Measurements from ENCODE around the gene MPDZ.
A peak's percentile ranks its signal among the peaks of the same experiment; 100 is the strongest.

MPDZ gene

DNA sequence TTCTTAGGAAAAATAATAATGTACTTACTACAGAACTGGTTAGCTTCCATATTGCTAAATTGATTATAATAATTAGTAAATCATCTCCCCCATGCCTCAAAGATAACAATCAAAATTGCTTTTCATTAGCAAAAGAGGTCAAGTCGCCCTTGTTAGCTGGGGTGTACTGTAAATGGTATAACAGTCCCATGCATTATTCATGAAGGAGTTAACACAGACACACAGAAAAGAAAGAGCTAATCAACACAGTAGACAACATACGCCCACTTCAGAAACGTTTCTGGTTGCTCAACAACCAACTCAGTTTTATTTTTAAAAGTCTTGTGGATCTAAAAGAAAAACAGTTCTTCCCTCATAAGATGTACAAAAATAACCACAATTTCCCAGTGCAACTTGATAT lies 100.2 kb downstream of the MPDZ start:
- no peak for DNase-seq

DNA sequence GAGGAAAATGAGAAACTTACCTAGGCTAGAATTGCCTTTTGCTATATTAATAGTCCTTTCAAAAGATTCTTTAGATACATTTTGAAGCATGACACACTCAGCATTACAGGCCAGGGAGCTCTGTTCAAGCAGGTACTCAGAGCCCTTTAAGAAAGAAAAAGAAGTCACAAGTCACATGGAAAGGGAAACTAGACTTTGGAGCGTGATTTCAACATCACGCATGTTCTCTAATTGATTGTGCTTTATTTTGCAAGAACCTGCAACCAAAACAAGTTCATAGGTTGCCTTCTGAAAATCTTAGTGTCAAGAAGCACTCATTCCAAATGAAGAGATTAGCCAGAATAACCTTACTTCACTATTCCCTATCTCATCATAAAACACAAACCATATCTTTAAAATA lies 103.8 kb downstream of the MPDZ start:
- no peak for DNase-seq

DNA sequence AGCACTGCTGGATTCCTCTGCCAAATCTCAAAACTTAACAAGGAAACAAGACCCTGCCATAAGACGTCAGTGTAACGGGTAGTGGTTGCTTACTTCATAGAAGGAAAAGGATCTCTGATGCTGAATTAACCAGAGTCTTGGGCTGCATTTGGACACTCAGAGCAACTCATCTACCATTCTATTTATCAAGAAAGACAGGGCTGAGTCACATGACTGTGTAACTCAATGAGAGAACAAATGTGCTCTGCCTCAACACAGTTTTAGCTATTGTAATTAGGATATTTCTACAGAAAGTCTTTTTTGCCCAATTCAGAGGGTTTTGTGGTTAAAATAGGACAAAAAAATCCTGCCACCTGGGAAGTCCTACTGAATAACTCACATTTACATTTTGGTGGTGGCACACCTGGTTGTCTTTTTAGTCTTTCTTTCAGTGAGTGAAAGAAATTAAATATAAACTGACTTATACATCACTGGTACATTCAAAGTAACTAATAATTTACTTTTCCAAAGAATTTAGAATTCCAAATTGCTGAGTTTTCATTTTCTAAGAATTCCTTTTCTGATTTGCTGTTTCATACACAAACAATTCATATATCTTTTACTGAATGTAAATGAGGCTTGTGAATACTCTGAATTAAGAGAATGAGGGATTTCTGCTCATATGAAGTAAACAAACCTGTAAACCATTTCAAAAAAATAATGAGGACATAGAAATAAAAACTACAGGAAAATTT lies 104.4 kb downstream of the MPDZ start:
- no peak for DNase-seq

DNA sequence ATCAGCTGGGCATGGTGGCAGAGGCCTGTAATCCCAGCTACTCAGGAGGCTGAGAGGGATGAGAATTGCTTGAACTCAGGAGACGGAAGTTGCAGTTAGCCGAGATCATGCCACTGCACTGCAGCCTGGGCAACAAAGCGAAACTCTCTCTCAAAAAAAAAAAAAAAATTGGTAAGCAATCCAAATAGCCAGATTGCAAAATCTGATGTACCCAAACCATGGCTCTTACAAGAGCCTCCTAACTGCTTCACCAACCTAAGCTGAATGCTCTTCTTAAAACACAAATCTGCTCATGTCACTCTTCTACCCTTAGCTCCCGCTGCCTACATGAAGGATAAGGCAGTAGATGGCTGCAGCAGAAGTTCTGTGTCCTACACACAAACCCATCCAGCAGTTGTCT lies 105.9 kb downstream of the MPDZ start:
- DNase-seq = no peak

DNA sequence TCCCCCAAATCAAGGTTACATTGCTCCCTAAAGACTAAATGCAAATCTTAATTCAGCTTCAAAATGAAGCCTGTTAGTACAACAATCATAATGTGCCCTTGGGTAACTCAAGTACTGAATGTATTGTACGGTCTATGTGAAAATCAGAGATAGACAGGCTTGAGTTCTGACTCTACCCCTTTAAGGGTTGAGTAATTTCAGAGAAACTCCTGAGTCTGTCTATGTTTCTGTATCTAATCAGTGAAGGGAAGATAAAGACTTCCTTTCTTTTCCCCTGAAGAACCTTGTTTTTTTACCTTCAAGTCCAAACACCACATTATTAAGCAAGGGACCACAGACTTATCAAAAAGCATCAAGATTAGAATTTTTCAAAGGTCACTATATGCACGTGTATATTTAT lies 108.2 kb downstream of the MPDZ start:
- DNase-seq = no peak

DNA sequence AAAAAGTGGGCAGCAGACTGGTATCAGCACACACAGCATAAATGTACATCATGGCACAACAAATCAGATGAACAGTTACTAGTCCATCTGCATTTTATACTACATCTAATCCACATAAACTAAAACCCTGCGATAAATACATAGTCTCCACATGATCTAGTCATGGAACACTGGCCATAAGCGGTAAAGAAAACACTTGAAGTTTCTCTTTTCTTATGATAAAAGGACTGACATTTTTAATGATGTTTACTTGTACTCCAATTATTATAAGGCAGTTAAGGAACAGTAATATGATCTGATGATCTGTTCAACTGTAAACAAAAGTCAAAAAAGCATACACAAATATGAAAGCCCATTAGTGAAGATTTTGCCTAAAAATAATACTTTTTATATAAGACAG lies 112.5 kb downstream of the MPDZ start:
- no peak for DNase-seq

DNA sequence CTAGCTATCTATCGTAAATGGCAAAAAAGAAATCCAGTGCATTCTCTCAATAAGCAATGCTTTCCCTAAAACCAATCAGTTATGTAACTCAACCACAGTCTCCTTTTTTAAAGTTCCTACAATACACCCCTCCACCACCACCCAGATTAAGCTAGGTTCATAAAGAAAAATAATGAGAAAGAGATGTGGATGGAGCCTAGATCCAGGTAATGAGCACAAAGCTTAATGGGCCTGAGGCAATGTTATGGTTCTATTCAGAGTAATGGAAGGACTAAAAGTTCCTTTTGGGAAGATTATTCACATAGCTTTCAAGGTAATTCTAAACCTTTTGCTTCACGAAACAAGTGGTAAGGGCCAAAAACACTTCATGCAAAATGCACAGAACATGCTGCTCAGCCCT lies 113.5 kb downstream of the MPDZ start:
- no peak for DNase-seq

DNA sequence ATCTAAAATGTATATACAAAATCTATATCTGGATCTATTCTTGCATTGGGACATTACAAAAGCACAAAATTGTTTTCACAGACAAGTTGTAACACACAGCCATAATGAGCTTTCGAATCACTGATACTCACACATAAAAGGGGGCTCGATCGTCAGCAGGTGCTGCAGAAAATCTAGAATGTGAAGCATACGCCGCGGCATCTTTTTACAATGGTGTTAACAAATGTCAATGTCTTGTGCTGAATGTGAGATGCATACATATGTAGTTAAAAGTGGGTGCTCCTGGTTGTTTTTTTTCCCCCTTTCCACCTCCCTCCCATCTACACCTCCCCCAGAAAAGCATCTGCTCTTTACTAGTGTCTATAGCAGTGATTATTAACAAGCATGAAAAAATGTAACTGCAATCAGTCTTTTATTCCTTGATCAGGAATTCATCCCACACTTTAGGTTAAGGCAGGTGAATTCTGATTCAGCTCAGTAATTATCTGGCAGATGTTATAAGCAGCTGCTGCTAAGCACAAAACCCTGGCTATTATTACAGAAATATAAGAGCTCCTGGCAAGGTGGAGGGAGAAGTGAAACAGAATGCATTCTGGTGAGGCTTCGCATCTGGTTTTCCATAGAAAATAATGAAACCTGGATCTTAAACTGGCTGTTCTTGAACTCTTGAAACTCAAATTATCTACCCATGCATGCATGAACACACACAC lies 114.1 kb downstream of the MPDZ start:
- peak; percentile 10 to 78 for DNase-seq

DNA sequence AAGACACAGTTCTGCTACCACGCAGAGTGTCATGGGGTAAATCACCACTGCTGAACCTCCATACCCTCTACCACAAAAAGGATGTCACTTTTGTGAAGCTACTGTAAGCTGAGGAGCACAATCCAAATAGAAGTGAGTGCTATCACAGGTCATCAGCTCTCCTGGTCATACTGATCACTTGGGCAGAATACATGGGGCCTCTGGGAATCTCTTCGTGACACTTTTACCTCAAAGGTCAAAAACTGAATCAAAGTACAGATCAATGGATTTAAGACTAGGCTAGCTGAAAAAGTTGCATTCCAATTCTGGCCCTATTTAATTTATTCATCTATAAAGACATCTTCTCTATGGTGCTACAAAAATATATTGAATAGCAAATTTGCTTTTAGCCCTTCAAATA lies 115.5 kb downstream of the MPDZ start:
- no peak for DNase-seq

DNA sequence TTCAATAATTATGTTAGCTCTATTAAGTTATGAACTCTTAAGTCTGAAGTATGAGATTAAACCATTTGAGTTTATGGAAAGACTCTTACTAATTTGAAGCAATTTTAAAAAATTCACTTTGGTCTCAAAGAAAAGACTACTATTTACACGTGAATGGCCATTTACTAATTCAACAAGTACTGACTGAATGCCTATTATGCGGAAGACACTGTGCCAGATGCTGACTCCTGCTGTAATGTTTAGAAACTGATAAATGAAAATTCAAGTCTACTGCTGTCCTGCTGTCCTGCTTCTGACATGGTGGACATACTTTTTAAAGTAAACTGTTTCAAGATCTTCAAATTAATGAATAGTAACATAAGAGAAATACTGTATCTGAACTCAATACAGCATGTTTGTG lies 116.2 kb downstream of the MPDZ start:
- no peak for DNase-seq

DNA sequence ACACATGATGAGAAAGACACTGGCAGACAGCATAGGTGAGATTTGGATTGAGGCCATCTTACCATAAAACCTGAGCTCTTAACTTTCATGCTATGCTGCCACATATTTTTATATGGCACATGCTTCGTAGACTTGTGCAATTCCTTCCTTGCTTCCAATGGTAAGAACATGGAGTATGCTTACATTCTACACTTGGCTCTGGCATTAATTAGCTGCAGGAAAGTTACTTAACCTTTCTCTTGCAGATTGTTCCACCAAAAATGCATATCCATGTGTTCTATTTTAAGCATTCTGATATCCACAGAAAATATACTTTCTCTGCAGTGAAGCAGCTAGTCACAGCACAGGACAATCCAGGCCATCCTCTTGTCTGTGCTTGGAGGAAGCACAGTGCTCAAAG lies 119.4 kb downstream of the MPDZ start:
- no peak for DNase-seq

DNA sequence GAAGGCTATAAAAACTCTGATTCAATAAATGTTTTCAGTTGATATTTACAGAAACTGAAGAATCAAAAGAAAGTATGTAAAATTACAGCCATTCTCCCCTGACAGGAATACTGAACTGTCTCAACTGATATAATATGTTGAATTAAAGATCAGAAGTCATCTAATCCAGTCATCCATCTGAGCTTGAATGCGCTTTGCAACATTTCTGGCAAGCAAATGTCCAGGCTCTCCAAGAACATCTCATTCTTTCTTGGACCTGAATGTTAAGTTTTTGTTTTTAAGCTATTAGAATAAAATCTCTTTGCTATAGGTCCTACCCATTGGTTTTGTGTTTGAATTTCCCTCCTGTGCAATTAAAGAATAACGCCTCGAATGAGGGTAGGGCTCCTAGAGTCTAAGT lies 120.5 kb downstream of the MPDZ start:
- no peak for DNase-seq

DNA sequence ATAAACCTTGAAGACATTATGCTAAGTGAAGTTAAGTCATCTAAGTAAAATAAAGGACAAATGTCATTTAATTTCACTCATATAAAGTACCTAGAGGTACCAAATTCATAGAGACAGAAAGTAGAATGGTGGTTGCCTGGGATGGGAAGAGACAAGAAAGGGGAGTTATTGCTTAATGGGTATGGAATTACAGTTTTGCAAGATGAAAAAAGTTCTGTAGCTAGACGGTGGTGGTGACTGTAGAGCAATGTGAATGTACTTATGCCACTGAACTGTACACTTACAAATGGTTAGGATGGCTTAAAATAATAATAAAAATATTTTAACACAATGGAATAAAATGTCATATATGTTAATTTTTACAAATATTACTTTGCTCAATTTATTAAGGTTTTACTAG lies 128.0 kb downstream of the MPDZ start:
- no peak for DNase-seq

DNA sequence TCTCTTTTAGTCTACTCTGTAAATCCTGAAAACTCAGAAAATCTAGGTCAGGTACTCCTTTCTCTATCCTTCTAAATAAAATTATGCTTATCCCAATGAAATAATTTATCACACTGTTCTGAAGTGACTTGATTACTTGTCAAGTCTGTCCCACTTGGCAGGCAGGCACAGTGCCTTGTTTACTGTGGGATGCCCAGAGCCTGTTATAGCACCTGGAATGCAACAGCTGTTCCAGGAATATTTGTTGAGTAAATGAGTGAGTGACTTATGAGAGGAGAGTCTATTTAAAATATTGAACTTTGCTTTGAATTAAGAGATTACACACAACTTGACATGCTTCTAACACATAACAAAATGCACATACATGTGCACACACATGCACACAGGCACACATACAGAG lies 130.0 kb downstream of the MPDZ start:
- DNase-seq = peak in 1 of 2 experiments; percentile 15

DNA sequence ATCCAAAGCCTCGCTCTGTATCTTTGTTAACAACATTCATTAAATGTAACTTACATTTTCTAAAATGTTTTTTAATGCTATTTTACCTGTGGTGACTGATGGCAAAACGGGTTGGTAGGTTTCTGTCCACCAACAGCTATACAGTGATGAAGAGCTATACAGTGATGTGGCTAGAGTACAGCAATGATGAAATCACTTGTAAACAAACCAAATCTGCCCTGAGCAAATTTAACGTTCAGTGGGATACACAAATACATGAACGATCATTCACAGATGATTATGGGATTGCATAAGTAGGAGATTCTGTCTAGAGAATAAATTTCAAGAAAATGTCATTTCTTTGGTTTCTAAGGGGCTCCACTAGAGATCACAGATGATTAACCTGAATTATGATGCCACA lies 132.7 kb downstream of the MPDZ start:
- no peak for DNase-seq

DNA sequence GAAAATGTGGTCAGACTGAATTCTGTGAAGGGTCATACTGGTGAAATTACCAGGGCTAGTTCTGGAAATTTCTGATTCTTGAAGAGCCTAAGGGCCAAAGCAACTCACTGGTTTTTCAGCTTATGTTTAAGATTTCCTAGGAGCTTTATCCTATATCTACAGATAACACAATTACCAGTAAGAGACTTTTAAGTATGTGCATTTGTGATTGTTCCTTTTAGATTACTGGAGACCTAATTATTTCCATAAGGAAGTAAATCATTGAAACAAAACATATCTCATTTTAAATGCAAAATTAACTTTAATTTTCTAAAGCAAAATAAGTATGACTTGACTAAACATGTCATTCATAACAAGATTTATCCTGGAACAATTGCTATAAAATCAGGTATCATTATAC lies 134.2 kb downstream of the MPDZ start:
- no peak for DNase-seq

DNA sequence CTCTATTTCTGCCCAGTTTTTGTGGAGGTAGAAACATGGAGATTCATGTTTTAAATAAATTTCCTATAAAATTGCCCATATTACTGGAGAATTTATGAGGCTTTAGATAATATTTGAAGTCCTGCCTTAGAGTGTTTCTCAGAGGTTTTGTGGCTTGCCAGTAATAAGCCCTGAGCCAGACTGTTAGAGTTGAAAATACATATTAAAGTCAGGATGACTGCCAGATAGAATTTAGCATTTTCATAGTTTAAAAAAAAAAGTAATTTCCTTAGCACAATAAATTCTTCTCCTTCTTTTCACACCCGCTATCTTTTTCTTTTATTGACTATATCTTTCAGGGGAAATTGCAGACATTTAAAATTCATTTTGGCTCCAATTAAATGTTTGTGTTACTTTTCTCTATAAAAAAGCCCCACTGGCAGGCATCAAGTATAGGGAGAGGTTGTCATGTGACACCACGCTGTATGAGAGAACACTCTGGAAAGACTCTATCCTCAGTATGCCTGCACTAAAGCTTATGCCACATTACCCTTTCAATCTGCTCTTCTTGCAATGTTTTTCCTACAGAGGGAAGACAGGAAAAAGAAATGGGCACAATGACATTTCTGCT lies 135.2 kb downstream of the MPDZ start:
- no peak for DNase-seq

DNA sequence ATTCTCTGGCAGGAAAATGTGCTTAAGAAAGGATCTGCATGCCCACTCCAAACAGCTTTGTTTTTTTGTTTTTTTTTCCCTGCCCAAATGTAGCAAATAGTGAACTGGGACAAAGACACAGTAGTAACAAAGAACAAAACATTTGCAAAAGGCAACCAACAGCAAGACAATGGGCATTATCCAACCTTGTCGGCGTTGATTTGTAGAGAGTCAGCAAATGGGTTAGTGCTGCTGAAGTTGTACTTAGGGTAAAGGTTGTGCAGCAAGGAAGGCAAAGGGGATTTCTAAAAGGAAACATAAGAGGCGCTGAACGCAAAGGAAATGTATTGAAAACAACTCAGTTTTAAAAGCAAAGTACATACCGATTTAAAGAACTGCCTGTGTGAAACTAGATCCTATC lies 136.2 kb downstream of the MPDZ start:
- no peak for DNase-seq

DNA sequence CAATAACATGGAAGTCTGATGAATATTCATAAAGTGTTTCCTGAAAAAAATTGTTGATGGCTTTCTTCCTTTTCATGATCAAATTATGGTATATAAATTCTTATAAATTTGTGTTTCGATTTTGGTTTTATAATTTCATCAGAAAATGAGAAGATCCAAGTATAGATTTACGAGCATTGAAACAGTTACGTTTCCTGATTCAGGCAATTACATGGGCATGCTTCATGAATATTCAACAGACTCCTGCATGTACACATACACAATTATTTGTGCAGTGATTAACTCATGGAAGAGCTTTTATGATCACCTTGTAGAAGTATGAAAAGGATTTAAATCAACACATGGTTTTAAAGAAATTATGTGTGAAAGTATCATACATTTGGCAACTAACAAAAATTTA lies 136.7 kb downstream of the MPDZ start:
- DNase-seq = no peak

DNA sequence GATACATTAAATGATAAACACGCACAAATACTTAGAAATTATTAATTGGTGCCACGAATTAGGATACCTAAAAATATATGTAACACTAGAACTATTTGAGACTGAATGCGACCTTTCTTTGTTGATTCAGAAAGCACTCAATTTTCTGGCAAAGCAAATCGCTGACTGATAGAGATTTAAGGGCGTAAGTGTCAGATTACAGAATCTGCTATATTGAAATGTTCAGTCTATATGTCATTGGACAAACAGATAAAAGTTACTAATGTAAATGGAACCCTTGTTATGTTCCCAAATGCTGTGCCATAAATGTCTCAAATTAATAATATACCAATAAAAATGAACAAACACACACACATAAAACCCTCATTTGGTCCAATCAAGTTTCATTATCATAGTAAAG lies 137.9 kb downstream of the MPDZ start:
- no peak for DNase-seq

DNA sequence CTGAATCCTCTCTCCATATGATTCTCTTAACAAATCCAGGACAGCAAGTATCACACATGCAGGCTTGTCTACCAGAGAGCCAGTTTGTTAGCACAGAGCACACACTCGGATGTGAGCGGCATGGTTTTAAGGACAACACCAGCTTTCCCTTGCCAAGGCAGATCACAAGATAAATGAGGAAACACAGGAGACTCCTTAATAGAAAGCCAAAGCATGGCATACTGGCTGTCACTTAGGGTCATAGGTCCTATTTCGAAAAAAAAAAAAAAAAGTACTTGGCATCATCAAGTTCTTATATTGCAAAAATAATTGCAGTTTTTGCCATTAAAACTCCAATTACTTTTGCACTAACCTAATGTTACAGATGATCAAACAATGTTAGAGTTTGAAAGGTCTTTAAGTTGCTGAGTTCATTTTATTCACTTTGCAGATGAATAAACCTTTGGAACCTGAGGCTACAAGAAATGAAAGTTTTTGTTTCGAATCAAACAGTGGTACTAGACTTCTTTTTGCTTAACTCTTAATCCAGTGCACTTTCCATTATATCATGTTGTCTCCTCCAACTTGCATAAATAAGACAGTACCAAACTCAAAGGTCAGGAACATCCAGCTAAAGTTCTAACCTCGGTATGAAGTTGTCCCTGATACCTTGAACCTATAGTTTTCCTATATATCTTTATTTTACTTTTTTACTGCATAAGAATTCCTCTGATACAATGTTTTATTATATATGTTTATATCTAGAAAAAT lies 138.5 kb downstream of the MPDZ start:
- no peak for DNase-seq

DNA sequence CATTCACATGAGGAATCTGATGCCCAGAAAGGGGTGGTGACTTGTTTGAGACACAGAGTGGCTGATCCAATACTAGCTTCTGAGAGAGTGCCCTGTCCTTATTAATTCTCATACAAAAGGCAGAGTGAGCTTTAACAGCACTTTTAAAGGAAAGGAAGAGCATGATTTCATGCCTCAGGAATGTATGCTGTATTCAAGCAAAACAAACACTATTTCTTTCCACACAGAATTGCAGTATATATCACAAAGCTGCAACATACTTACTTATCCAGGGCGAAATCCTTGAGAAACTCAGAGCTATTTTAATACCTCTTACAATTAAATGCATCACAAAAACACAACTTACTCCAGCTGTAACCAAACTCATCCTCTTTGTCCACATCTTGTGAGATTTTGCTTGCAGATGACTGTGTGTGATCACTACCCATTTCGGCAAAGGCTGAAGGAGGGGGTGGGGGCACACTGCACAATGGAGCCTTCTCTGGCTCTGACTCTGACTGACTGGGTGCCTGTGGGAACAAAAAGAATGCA lies 139.8 kb downstream of the MPDZ start:
- no peak for DNase-seq

DNA sequence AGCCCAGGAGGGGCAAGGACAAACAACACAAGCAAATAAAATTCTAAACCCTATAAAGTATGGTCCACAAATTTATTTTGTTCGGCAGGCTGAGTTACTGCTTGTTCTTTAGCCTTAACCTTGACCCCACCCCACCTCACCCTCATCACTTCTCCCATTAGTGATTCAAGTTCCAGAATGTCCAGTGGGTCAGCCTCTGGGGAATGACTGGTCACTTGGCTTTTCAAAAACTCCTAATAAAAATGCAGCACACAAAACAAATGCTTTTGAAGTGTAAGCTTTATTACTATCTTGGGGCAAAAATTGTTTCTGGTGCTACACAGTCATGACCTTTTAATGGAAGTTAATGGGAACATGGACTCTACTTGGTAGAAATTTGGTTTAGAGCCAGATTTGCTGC lies 142.1 kb downstream of the MPDZ start:
- no peak for DNase-seq

DNA sequence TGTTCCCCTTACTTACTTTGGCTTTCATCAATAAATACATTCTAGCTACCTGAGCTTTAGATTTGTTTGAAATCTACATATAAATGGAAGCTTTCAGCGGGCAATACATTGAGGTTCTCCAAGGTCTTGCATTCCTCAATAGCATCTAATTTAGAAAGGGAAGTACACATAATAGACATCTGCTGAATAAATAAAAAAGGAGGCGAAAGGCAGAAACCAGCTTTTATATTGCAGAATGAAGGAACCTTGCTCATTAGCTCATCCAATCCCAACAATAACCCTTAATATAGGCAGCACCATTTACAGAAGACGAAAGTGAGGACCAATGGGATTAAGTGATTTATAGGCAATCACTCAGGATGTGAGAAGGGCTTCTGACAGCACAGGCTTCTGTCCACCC lies 147.5 kb downstream of the MPDZ start:
- DNase-seq = no peak
